Measurements from ENCODE around the gene PC.

The PC gene

DNA sequence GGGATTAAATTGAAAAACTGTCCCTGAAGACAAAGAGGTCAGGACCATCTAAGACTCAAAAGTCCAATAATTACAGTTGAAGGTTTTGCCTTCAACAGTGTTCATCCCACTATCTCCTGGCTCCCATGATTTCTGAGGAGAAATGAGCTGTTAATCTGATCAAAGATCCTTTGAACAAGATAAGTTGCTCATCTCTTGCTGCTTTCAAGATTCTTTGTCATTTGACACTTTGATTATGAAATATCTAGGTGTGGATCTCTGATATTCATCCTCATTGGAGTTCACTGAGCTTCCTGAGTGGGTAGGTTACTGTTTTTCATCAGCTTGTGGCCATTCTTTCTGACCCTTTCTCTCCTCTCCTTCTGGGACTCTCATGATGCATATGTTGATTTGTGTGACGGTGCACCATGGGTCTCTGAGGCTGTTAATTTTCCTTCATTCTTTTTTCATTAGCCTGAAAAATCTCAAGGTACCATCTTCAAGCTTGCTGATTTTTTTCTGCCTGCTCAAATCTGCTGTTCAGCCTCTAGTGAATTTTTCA is 20.9 kb downstream of the PC start:
- H3K4me3 ChIP-seq (ENCODE audit: control insufficient read depth, low read depth, low read length): no peak overlapping the region
- TF ChIP-seq, protein P1, sequence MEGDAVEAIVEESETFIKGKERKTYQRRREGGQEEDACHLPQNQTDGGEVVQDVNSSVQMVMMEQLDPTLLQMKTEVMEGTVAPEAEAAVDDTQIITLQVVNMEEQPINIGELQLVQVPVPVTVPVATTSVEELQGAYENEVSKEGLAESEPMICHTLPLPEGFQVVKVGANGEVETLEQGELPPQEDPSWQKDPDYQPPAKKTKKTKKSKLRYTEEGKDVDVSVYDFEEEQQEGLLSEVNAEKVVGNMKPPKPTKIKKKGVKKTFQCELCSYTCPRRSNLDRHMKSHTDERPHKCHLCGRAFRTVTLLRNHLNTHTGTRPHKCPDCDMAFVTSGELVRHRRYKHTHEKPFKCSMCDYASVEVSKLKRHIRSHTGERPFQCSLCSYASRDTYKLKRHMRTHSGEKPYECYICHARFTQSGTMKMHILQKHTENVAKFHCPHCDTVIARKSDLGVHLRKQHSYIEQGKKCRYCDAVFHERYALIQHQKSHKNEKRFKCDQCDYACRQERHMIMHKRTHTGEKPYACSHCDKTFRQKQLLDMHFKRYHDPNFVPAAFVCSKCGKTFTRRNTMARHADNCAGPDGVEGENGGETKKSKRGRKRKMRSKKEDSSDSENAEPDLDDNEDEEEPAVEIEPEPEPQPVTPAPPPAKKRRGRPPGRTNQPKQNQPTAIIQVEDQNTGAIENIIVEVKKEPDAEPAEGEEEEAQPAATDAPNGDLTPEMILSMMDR (conservative IDR thresholded peaks at IDR 0.05; ENCODE audit: control insufficient read depth, insufficient read depth, low read depth, low read length): no peak
- no peak for DNase-seq (ENCODE audit: low read depth)

DNA sequence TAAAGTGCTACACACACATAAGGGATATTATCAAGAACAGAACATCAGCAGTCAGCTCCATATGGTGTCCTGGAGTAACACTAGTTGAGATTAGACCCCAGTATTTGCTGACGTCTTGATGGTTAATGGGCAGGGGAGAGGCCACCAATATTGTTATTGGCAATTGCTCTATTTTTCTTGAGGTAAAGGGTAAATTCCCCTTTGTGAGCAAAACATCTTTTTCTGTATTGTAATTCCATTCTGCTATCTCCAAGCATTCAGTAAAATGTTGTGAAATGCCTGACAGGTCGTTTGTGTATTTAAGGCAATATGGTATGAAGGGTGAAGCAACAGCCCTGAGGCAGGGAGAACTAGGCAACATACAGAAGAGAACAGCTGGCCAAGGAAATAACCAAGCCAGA is 21.9 kb downstream of the PC start:
- TF ChIP-seq, protein P1 (conservative IDR thresholded peaks at IDR 0.05; ENCODE audit: control insufficient read depth, insufficient read depth, low read depth, low read length): no peak
- DNase-seq (ENCODE audit: low read depth): peak; percentile 89
- no peak overlapping the region for H3K4me3 ChIP-seq (ENCODE audit: control insufficient read depth, low read depth, low read length)

DNA sequence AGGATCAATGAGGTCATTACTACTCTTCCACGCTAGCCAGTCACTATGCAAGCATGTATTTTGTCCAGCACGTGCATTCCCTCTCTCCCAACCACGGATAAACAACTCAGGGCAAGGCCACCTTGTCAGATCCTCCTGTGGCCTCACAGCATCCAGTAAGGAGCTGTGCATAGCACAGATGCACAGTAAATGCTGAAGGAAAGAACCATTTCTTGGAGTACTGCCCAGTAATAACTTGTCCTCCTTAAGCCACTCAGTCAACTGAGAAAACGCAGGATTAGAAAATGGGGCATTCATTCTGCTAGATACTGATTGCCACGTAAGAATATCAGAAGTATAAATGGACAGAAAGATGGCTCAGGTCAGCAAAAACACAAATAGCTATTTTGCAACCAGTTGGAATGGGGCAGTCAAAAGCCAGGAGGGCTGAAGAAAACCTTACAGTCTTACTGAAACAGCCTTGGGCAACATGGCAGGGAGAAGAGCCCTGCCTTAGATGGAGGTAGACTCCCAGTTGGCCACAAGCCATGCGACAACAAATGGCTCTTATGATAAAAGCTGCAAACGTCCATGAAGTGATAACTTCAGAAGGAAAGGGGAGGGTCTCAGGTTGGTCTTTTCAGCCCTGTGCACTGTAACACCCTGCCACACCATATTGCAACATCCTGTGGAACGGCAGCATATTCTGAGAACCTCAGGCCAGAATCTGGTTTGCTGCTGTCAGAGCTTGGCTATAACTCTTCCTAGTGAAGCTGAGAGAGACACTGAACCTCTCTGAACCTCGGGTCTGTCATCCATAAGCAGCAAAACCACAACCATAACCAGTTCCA is 23.0 kb downstream of the PC start:
- TF ChIP-seq, protein P1 (conservative IDR thresholded peaks at IDR 0.05; ENCODE audit: control insufficient read depth, insufficient read depth, low read depth, low read length): no peak
- H3K4me3 ChIP-seq (ENCODE audit: control insufficient read depth, low read depth, low read length): no peak overlapping the region
- DNase-seq (ENCODE audit: low read depth): peak; percentile 86

DNA sequence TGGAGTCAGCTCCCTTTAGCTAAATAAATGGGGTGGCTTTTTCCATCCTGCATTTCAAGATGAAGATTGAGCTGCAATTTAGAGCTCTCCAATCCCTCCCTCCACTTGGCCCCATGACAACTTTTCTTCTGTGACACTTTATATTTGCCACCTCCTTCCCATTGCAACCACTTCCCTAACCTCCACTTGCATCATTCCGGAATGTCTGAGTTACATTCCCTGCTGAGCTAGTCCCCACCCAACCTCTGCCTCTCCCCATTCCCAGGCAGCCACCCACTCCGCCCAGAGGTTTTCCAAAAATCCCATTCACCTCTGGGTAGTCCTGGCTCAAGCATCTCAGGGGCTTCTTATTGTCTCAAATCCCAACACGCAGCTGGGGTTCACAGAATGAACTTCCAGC is 24.7 kb downstream of the PC start:
- no peak overlapping the region for H3K4me3 ChIP-seq (ENCODE audit: control insufficient read depth, low read depth, low read length)
- TF ChIP-seq, protein P1 (conservative IDR thresholded peaks at IDR 0.05; ENCODE audit: control insufficient read depth, insufficient read depth, low read depth, low read length): no peak
- DNase-seq (ENCODE audit: low read depth): no peak

DNA sequence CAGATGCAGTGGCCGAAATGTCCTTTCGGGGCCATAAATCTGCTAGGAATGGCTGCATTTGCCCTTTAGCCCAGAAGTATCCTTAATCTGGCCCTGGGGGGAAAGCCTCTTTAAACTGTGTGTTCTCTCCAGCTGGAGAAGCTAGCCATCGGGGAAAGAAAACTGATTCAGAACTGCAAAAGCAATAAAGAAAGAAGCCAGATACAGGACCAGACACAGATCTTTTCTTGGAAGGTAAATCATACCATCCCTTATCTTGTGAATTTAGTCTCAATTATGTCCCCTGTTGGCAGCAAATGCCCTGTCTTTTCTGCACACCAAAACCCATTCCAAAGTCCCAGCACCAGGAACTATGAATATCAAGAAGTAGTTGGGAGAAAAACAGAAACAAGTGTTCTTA is 25.6 kb downstream of the PC start:
- TF ChIP-seq, protein P1 (conservative IDR thresholded peaks at IDR 0.05; ENCODE audit: control insufficient read depth, insufficient read depth, low read depth, low read length): no peak
- H3K4me3 ChIP-seq (ENCODE audit: control insufficient read depth, low read depth, low read length): no peak overlapping the region
- DNase-seq (ENCODE audit: low read depth): no peak

DNA sequence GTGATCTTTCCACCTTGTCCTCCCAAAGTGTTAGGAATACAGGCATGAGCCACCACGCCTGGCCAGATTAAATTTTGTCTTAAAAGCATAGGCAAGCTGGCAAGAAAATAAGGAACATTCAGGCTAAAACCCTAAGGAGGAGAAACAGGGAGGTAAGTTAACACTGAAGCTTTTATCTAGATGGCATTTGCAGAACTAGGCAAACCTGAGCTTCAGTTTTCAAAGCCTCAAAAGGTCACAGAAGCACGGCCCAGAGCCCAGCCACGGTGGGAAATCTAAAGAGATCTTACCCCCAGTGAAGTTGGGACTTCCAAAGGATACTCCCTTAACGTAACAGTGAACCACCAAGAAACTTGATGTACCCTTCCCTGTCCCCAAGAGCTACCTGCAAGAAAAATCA is 28.4 kb downstream of the PC start:
- no peak for DNase-seq (ENCODE audit: low read depth)
- H3K4me3 ChIP-seq (ENCODE audit: control insufficient read depth, low read depth, low read length): no peak overlapping the region
- TF ChIP-seq, protein P1 (conservative IDR thresholded peaks at IDR 0.05; ENCODE audit: control insufficient read depth, insufficient read depth, low read depth, low read length): no peak
